Sciatic nerve (tissue), 2 donors: Measurements from ENCODE around the gene PAX5. TPM values are rescaled to one million over a fixed set of nuclear protein-coding genes. Genes with fewer than 3 reads are reported as not detected.

Experiments used
- ATAC-seq: fragments of 200-7000 bp; cut with Tn5 transposase; one replicate; pipeline ENCODE4 v1.9.1; 2020; ENCODE audit warnings: mild to moderate bottlenecking, moderate library complexity
- DNase-seq: peaks from one replicate; pipeline ENCODE4 v3.0.0-alpha.2; 2020; ENCODE audit warnings: low spot score
- intact Hi-C: fragments of 100-400 bp; cut with DNase I; formaldehyde crosslinking; loops from one replicate; pipeline ENCODE4 v1.14.2; 2022
- total RNA-seq: library from RNA; stranded (reverse); fragmentation: NEBNext Ultra II Directional; extraction: Animal tissue kit (Norgen Biotek cat#: 25700); gene quantifications from one replicate; pipeline ENCODE4 v1.2.1, GENCODE V29; 2021
- donor health status: DM: no; HTN: no; CAD: no.
- donor health status: DM: no; HTN: no; CAD: no.

PAX5 gene
- total RNA-seq, 1 donor from 2014 or later, result 1.2 TPM

GRCh38 chr9:36900136-36900855 is 133.8 kb downstream of the PAX5 start:
- intact Hi-C loops, result no loop called here
- DNase-seq (no peak), ATAC-seq (no peak)

- intact Hi-C loops, result no loop called here
- no peak for ATAC-seq
- no peak for DNase-seq
Observed at GRCh38 chr9:36899406-36899805, 134.7 kb downstream of the PAX5 start.

DNA sequence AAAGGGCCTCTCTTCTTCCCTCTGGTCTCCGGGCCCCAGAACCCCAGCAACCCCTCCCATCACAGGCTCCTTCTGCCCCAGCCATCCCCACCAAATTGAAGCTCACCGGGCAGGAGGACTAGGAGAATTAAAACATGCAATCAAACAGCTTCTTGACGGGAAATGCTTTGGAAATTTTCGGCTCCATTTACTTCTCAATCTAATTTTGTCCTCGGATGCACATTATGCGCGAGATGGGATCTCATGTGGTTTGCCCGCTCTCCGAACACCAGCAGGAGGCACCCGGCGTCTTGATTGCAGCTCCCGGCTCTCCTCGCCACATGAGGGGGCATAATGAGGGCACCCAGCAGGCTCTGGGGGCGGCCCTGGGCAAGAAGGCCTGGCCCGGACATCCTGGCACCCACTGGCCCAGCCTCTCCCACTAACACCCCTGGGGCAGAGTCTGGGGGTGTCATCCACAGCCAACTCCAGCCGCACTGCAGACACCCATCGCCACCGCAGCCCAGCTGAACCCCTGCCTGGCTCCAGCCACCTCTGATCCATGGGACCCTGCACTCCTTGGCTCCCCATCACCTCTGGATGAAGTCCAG is 135.5 kb downstream of the PAX5 start:
- no peak for ATAC-seq
- no peak for DNase-seq
- intact Hi-C loops, result no loop called here

GRCh38 chr9:36897478-36897877 is 136.6 kb downstream of the PAX5 start:
- ATAC-seq (no peak), DNase-seq (no peak)
- intact Hi-C loops, result no loop called here

GRCh38 chr9:36897019-36897418 is 137.0 kb downstream of the PAX5 start:
- intact Hi-C loops, result no loop called here
- no peak for ATAC-seq
- DNase-seq, result no peak

DNA sequence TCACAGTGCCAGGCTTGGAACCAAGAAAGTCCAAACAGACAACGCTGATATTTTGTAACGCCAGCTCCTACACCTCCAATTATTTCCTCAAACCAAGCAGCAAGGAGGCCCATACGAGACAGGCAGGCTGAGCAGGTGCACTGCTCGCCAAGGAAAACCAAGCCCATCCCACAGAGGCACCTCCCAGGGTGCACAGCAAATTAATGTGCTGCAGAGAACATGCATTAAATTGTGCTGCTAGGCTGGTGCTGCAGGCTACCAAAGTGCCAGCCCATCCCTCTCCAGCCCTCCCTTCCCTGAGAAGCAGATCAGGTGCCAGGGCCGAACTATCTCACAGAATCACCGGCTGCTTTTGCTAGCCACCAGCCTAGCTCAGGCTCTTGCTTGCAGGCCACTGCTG is 137.8 kb downstream of the PAX5 start:
- ATAC-seq (no peak), DNase-seq (no peak)
- intact Hi-C loops, result no loop called here

DNA sequence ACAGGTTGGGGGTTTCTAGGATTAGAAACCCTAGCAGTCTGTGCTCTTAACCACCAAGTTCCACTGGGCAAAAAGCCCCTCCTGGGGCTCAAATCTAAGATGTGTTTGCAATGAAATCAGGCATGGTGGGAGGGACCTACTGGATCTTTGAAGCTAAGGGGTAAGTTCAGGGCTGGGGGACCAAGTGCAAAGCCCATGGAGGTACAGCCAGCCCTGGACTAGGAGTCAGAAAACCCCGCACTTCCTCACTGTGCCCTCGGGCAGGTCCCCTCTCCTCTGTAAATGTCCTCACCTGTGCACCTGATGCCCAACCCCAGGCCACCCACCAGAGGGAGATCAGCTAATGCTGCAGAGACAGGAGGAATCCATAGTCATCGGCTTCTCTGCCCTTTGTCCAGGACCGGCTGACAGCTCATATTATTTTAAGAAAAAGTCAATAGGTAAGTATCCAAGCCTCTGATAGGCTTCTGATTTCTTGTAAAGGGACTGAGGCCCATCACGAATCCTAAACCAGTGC is 138.3 kb downstream of the PAX5 start:
- ATAC-seq, result no peak
- no peak for DNase-seq
- intact Hi-C loops, result no loop called here

GRCh38 chr9:36894695-36895310 is 139.3 kb downstream of the PAX5 start:
- DNase-seq, result no peak
- intact Hi-C loops, result no loop called here
- ATAC-seq, result no peak

GRCh38 chr9:36893911-36894310 is 140.2 kb downstream of the PAX5 start:
- no peak for DNase-seq
- intact Hi-C loops, result no loop called here
- no peak for ATAC-seq

- intact Hi-C loops, result no loop called here
- no peak for DNase-seq
- ATAC-seq, result no peak
Observed at GRCh38 chr9:36893184-36893583, 140.9 kb downstream of the PAX5 start.

- intact Hi-C loops, result no loop called here
- ATAC-seq, result no peak
- no peak for DNase-seq
Observed at GRCh38 chr9:36892279-36892678, 141.8 kb downstream of the PAX5 start.

DNA sequence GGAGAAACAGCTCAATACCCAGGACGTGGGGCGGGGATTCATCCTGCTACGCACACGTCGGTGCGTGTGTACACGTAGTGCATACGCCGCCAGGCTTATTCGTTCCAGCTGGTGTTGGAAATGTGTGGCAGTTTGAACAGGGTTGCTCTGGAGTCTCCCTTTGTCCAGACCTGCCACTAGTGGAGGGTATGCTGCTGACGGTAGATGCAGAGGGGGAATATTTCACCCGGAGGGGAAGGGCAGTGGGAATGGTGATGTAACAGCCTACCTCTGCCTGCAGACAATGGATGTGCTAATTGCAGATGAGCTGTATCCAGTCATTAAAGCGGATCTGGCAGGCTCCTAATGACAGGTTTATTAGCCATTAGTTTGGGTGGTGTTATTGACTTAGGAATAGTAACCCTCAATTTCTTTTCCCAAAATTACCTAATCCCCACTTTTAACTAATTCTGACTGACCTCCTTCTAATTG is 142.7 kb downstream of the PAX5 start:
- intact Hi-C loops, result no loop called here
- ATAC-seq (no peak), DNase-seq (peak; percentile 23)

DNA sequence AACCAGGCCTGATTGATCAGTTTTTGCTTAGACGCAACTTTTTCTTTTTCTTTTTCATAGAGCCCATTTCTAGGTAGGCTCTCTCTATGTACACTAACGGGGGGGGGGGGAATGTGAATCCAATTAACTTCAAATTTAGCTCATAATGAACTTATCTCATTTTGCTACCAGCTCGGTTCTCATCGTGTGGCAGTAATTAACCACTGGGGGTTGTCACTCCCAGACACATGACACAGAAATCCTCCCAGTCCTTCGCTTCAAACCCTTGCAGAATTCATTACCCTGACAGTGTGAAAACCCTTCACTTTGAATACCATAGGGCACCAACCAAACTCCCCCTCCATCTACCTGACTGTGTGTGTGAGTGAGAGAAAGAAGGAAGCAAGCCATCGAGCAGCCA is 144.2 kb downstream of the PAX5 start:
- no peak for ATAC-seq
- DNase-seq, result no peak
- intact Hi-C loops, result no loop called here

DNA sequence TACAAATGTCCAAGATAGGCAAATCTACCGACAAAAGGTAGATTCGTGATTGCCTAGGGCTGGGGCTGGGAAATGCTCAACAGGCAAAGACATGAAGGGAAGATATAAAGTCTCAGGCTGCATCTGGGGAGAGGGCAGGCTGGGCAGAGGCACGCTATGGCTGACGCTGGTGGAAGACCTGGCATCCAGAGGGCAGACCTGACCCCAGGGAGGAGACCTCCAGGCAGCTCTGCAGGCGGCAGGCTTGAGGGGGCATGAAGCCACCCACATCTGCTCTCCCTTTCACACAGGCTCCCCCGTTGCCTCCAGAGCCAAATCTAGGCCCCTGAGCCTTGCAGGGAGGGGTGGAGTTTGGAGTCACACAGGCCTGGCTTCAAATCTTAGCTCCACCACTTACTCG is 145.5 kb downstream of the PAX5 start:
- intact Hi-C loops, result no loop called here
- DNase-seq, result no peak

DNA sequence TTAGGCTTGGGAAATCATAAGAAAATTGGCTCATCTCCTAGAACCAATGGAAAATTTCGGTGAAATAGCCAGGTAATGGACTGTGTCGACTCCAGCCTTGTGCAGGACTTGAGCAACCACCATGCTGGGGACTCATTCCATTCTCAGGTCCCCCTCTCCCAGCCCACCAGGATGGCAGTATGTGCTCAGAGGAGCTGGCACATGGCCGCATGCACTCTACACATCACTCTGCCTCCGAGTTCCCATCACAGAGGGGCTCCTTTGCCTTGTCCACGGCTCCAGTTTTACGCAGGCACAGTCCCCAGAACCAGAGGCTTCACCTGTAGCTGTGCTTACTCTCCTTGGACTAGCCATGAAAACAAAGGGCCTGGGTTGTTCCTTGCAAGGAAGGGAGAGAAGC is 149.3 kb downstream of the PAX5 start:
- no peak for ATAC-seq
- DNase-seq, result no peak
- intact Hi-C loops, result no loop called here

More for the DNA sequence above, 145.5 kb downstream of the PAX5 start:
- no peak for ATAC-seq

GRCh38 chr9:36882594-36882993 is 151.5 kb downstream of the PAX5 start:
- no peak for ATAC-seq
- DNase-seq, result no peak
- intact Hi-C loops, result no loop called here

- no peak for ATAC-seq
- intact Hi-C loops, result no loop called here
- no peak for DNase-seq
Observed at GRCh38 chr9:36881743-36882441, 152.2 kb downstream of the PAX5 start.

- DNase-seq (no peak), ATAC-seq (no peak)
- intact Hi-C loops, result no loop called here
Observed at GRCh38 chr9:36881316-36881715, 152.8 kb downstream of the PAX5 start.

DNA sequence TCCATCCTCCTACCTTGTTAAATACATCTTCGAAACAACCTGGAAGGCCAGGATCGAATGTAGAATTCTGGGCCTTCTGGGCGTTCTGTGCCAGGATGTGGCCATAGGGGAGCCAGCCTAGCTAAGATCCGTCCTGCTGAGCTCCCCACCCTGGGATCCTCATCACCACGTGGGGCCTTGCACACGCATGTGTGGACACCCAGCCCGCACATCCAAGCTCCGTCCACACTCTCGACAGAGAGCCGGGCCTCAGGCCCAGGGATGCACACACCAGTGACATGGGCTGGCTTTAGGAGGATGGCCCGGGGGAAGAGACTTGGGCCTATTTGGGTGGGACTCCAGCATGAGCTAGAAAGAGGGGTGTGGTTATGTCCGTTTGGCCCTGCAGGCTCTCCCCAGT is 154.0 kb downstream of the PAX5 start:
- intact Hi-C loops, result no loop called here
- DNase-seq (no peak), ATAC-seq (no peak)
